ENCODE data around the gene FAN1.

The FAN1 gene

GRCh38 chr15:30921781-30922479, 18.2 kb downstream of the FAN1 start:
- no peak for DNase-seq

- no peak for DNase-seq
Observed at GRCh38 chr15:30922480-30923311, 19.0 kb downstream of the FAN1 start.

- DNase-seq, result no peak
Observed at GRCh38 chr15:30923429-30923828, 19.7 kb downstream of the FAN1 start.

- no peak for DNase-seq
Observed at GRCh38 chr15:30924353-30924752, 20.6 kb downstream of the FAN1 start.

GRCh38 chr15:30925686-30926085, 22.0 kb downstream of the FAN1 start:
- no peak for DNase-seq

- no peak for DNase-seq
Observed at GRCh38 chr15:30926161-30926560, 22.4 kb downstream of the FAN1 start.

GRCh38 chr15:30927148-30927761, 23.5 kb downstream of the FAN1 start:
- DNase-seq, result no peak

GRCh38 chr15:30928076-30928475, 24.4 kb downstream of the FAN1 start:
- no peak for DNase-seq

- DNase-seq, result no peak
Observed at GRCh38 chr15:30929064-30929669, 25.5 kb downstream of the FAN1 start.

- no peak for DNase-seq
Observed at GRCh38 chr15:30929982-30930381, 26.3 kb downstream of the FAN1 start.

- no peak for DNase-seq
Observed at GRCh38 chr15:30930422-30930821, 26.7 kb downstream of the FAN1 start.

GRCh38 chr15:30933293-30933692, 29.6 kb downstream of the FAN1 start:
- DNase-seq, result no peak

GRCh38 chr15:30939161-30939560, 35.4 kb downstream of the FAN1 start:
- no peak for DNase-seq

- no peak for DNase-seq
Observed at GRCh38 chr15:30940359-30940758, 36.6 kb downstream of the FAN1 start.

GRCh38 chr15:30941520-30941919, 37.8 kb downstream of the FAN1 start:
- DNase-seq, result no peak

GRCh38 chr15:30943654-30944335, 40.1 kb downstream of the FAN1 start:
- DNase-seq, result no peak

- no peak for DNase-seq
Observed at GRCh38 chr15:30953183-30953582, 49.5 kb downstream of the FAN1 start.

GRCh38 chr15:30953731-30954378, 50.1 kb downstream of the FAN1 start:
- no peak for DNase-seq

- DNase-seq, result no peak
Observed at GRCh38 chr15:30954674-30955073, 51.0 kb downstream of the FAN1 start.

GRCh38 chr15:30956216-30957124, 52.8 kb downstream of the FAN1 start:
- no peak for DNase-seq

GRCh38 chr15:30958219-30958618, 54.5 kb downstream of the FAN1 start:
- no peak for DNase-seq

Measured in CD4-positive, alpha-beta T cell treated with Interferon gamma for 1 hour (primary cell).